H9 (cell line): ENCODE results near the gene SEH1L. TPM values are rescaled to one million over a fixed set of nuclear protein-coding genes. Genes with fewer than 3 reads are reported as not detected.
A peak's percentile ranks its signal among the peaks of the same experiment; 100 is the strongest.

Source experiments
- DNase-seq: peaks from one replicate; pipeline ENCODE4 v3.0.0-alpha.2; 2017
- H2AFZ ChIP-seq: one replicate; pipeline ENCODE4 v1.6.1; 2013; ENCODE audit warnings: mild to moderate bottlenecking, low read length, control low read depth, moderate library complexity
- H2AK5ac ChIP-seq: 2 replicates; pipeline ENCODE4 v1.6.1; 2013; ENCODE audit warnings: low read length, control low read depth, mixed read lengths; ENCODE audit not compliant: insufficient read length
- H2BK120ac ChIP-seq: one replicate; pipeline ENCODE4 v1.6.1; 2013; ENCODE audit warnings: low read depth, mild to moderate bottlenecking, low read length, control low read depth, inconsistent platforms; ENCODE audit not compliant: poor library complexity, severe bottlenecking
- H2BK12ac ChIP-seq: 2 replicates; pipeline ENCODE4 v1.6.1; 2013; ENCODE audit warnings: low read length, control low read depth, mixed read lengths, low read depth; ENCODE audit not compliant: insufficient read length
- H2BK15ac ChIP-seq: 2 replicates; pipeline ENCODE4 v1.6.1; 2013; ENCODE audit warnings: low read depth, low read length, control low read depth
- H2BK20ac ChIP-seq: one replicate; pipeline ENCODE4 v1.6.1; 2013; ENCODE audit warnings: low read depth, mild to moderate bottlenecking, low read length, control low read depth, inconsistent platforms; ENCODE audit not compliant: poor library complexity, severe bottlenecking
- H2BK5ac ChIP-seq: 2 replicates; pipeline ENCODE4 v1.6.1; 2013; ENCODE audit warnings: low read length, control low read depth, mixed read lengths; ENCODE audit not compliant: insufficient read length
- H3K14ac ChIP-seq: 2 replicates; pipeline ENCODE4 v1.6.1; 2013; ENCODE audit warnings: low read length, control low read depth; ENCODE audit not compliant: insufficient read depth
- H3K18ac ChIP-seq: 2 replicates; pipeline ENCODE4 v1.6.1; 2013; ENCODE audit warnings: low read depth, mild to moderate bottlenecking, mixed read lengths, low read length, control low read depth; ENCODE audit not compliant: insufficient read length
- H3K23ac ChIP-seq: 2 replicates; pipeline ENCODE4 v1.6.1; 2013; ENCODE audit warnings: low read length, control low read depth, mixed read lengths, low read depth; ENCODE audit not compliant: insufficient read length
- H3K23me2 ChIP-seq: 2 replicates; pipeline ENCODE4 v1.6.1; 2013; ENCODE audit warnings: low read depth, mild to moderate bottlenecking, mixed read lengths, low read length, control low read depth; ENCODE audit not compliant: insufficient read length, poor library complexity, severe bottlenecking
- H3K27ac ChIP-seq: 2 replicates; pipeline ENCODE4 v1.5.1; 2013; ENCODE audit warnings: low read length, control low read depth, mixed read lengths, low read depth; ENCODE audit not compliant: insufficient read length
- H3K27me3 ChIP-seq: 2 replicates; pipeline ENCODE4 v1.6.1; 2013; ENCODE audit warnings: low read length, control low read depth, inconsistent platforms; ENCODE audit not compliant: insufficient read depth
- H3K4ac ChIP-seq: 2 replicates; pipeline ENCODE4 v1.6.1; 2013; ENCODE audit warnings: low read depth, mild to moderate bottlenecking, control low read depth, inconsistent platforms, low read length, moderate library complexity
- H3K4me1 ChIP-seq: 2 replicates; pipeline ENCODE4 v1.6.1; 2013; ENCODE audit warnings: low read length, control low read depth, inconsistent platforms; ENCODE audit not compliant: insufficient read depth
- H3K4me2 ChIP-seq: 2 replicates; pipeline ENCODE4 v1.6.1; 2013; ENCODE audit warnings: low read length, control low read depth, mixed read lengths; ENCODE audit not compliant: insufficient read length, insufficient read depth
- H3K56ac ChIP-seq: 2 replicates; pipeline ENCODE4 v1.6.1; 2013; ENCODE audit warnings: low read depth, mild to moderate bottlenecking, mixed read lengths, low read length, control low read depth; ENCODE audit not compliant: insufficient read length
- H3K79me1 ChIP-seq: 2 replicates; pipeline ENCODE4 v1.6.1; 2013; ENCODE audit warnings: low read depth, mild to moderate bottlenecking, moderate library complexity, low read length, control low read depth, inconsistent platforms; ENCODE audit not compliant: insufficient read depth, poor library complexity, severe bottlenecking
- H3K79me2 ChIP-seq: 2 replicates; pipeline ENCODE4 v1.6.1; 2013; ENCODE audit warnings: low read length, control low read depth, inconsistent platforms; ENCODE audit not compliant: insufficient read depth
- H3K9ac ChIP-seq: 2 replicates; pipeline ENCODE4 v1.6.1; 2013; ENCODE audit warnings: low read length, control low read depth, mixed read lengths; ENCODE audit not compliant: insufficient read length; ENCODE audit errors: extremely low read depth
- H3K9me3 ChIP-seq: one replicate; pipeline ENCODE4 v1.6.1; 2013; ENCODE audit warnings: low read depth, low read length, inconsistent platforms; ENCODE audit not compliant: control insufficient read depth
- H3T11ph ChIP-seq: one replicate; pipeline ENCODE4 v1.6.1; 2013; ENCODE audit warnings: mild to moderate bottlenecking, low read length, control low read depth, inconsistent platforms
- H4K20me1 ChIP-seq: one replicate; pipeline ENCODE4 v1.6.1; 2013; ENCODE audit not compliant: control insufficient read depth, insufficient read length, insufficient read depth
- H4K5ac ChIP-seq: 2 replicates; pipeline ENCODE4 v1.6.1; 2013; ENCODE audit warnings: low read depth, mild to moderate bottlenecking, mixed read lengths, low read length, control low read depth; ENCODE audit not compliant: insufficient read length
- H4K8ac ChIP-seq: replicated peaks from 2 replicates; pipeline ENCODE4 v1.6.1; 2013; ENCODE audit warnings: low read length, control low read depth, mixed read lengths, low read depth; ENCODE audit not compliant: insufficient read length
- H4K91ac ChIP-seq: 2 replicates; pipeline ENCODE4 v1.6.1; 2013; ENCODE audit warnings: low read depth, mild to moderate bottlenecking, moderate library complexity, mixed read lengths, low read length, control low read depth; ENCODE audit not compliant: insufficient read length
- H3K27ac Mint-ChIP-seq, 3 experiments: 2 replicates in 2 of 3; 3 replicates in 1 of 3; pipeline ENCODE4 v1.8.0; 2020 to 2021; ENCODE audit warnings: mixed read lengths in 3 of 3, mild to moderate bottlenecking in 1 of 3, moderate library complexity in 1 of 3
- H3K27me3 Mint-ChIP-seq: 2 replicates; pipeline ENCODE4 v1.8.0; 2021; ENCODE audit warnings: low read depth, mild to moderate bottlenecking, moderate library complexity, mixed read lengths
- H3K36me3 Mint-ChIP-seq, 3 experiments: 2 replicates in 2 of 3; 3 replicates in 1 of 3; pipeline ENCODE4 v1.8.0; 2020 to 2021; ENCODE audit warnings: low read depth in 3 of 3, mixed read lengths in 3 of 3; ENCODE audit not compliant: insufficient read depth in 1 of 3
- H3K4me1 Mint-ChIP-seq, 2 experiments: 2 replicates each; pipeline ENCODE4 v1.8.0; 2020; ENCODE audit warnings: mixed read lengths in 2 of 2
- H3K4me3 Mint-ChIP-seq, 2 experiments: 2 replicates in 1 of 2; 3 replicates in 1 of 2; pipeline ENCODE4 v1.8.0; 2020 to 2021; ENCODE audit warnings: mild to moderate bottlenecking in 2 of 2, mixed read lengths in 2 of 2, moderate library complexity in 1 of 2
- H3K9me3 Mint-ChIP-seq, 2 experiments: 2 replicates in 1 of 2; 3 replicates in 1 of 2; pipeline ENCODE4 v1.8.0; 2020; ENCODE audit warnings: mild to moderate bottlenecking in 2 of 2, mixed read lengths in 2 of 2, moderate library complexity in 1 of 2
- CTCF ChIP-seq: fragments of 200-600 bp; sonication (generic); conservative IDR thresholded peaks from 3 replicates; pipeline ENCODE4 v1.8.0; 2021; ENCODE audit warnings: antibody characterized with exemption, mild to moderate bottlenecking
- WGBS: extraction: QIAGEN DNeasy Blood & Tissue Kit; methylation state at CpG from one replicate; pipeline ENCODE4 v1.1.7; 2013; ENCODE audit warnings: missing lambda C conversion rate, low lambda C conversion rate, mixed read lengths; ENCODE audit not compliant: insufficient read length; ENCODE audit errors: extremely low coverage; 5-methylcytosine and 5-hydroxymethylcytosine counted together
- total RNA-seq: library from RNA; stranded (reverse); gene quantifications from 2 replicates; pipeline ENCODE4 v1.2.1, GENCODE V29; 2021

SEH1L gene
- total RNA-seq, 1 experiment from 2014 or later = 97.2 TPM

- Mint-ChIP-seq H3K4me1 (peaks cover 8 to 14% of the 10 kb centered on the region in 2 experiments), H3K36me3 (peaks cover 0 to 6% (median 2%) of the 10 kb centered on the region in 3 experiments; a peak in 3 of 7 replicates), H3K4me3 (peak overlapping the region; percentile 94 to 97), H3K27ac (peak overlapping the region; percentile 80 to 99 (median 95)), H3K27me3 (no peaks in the 10 kb centered on the region), H3K9me3 (no peaks in the 10 kb centered on the region; a peak in 1 of 5 replicates)
- no peak overlapping the region for H3K4ac ChIP-seq
- H3K14ac ChIP-seq = no peak overlapping the region
- H3K23ac ChIP-seq = no peak overlapping the region
- H2BK12ac ChIP-seq = no peak overlapping the region
- no peak overlapping the region for H4K8ac ChIP-seq
- no peaks in the 10 kb centered on the region for H3K27me3 ChIP-seq
- H2BK120ac ChIP-seq = no peak overlapping the region
- no CpG with 5 or more reads among the region's 11 CpGs for WGBS
- peak overlapping the region; percentile 24 for H3K18ac ChIP-seq
- H3K9me3 ChIP-seq = no peaks in the 10 kb centered on the region
- H2BK20ac ChIP-seq = no peak overlapping the region
- H3K23me2 ChIP-seq = no peaks in the 10 kb centered on the region
- peaks cover 7% of the 10 kb centered on the region; the same call in 1 of the 2 replicates for H3K4me1 ChIP-seq
- no peak overlapping the region for H3T11ph ChIP-seq
- no peak overlapping the region for H2BK5ac ChIP-seq
- no peaks in the 10 kb centered on the region for H3K79me1 ChIP-seq
- H2AK5ac ChIP-seq = no peak overlapping the region
- no peak for TF ChIP-seq CTCF
- H3K27ac ChIP-seq = no peak overlapping the region
- no peaks in the 10 kb centered on the region for H4K20me1 ChIP-seq
- H3K56ac ChIP-seq = no peak overlapping the region
- no peak overlapping the region for H4K5ac ChIP-seq
- peaks cover 20% of the 10 kb centered on the region; the same call in 1 of the 2 replicates for H3K79me2 ChIP-seq
- H2BK15ac ChIP-seq = no peak overlapping the region
- DNase-seq = no peak
- no peak overlapping the region for H4K91ac ChIP-seq
- H3K4me2 ChIP-seq = peak overlapping the region; percentile 51
- peak overlapping the region; percentile 37 for H3K9ac ChIP-seq
- H2AFZ ChIP-seq = no peak overlapping the region
These were observed 42.8 kb downstream of the SEH1L start for GRCh38 chr18:12990641-12990966.
